HEK293 (cell line): ENCODE measurements around the gene PAX7.
"Not testable (repeated sequence)": the region's sequence is repeated elsewhere in the genome, so short reads cannot be mapped to it uniquely, and the experiment has no call there.

Experiments used
- CTCF ChIA-PET: fragments of 350-600 bp; formaldehyde crosslinking; extraction: SDS; loops from one replicate; lab custom pipeline; 2021; ENCODE audit warnings: antibody characterized with exemption; lab: Yijun Ruan, JAX
- POLR2A ChIA-PET: fragments of 300-600 bp; formaldehyde crosslinking; extraction: SDS; loops from one replicate; lab custom pipeline; 2020; ENCODE audit warnings: antibody characterized with exemption, inconsistent platforms; lab: Yijun Ruan, JAX
- H3K27ac ChIP-seq: fragments of 200-500 bp; sonication (Bioruptor generic); 2 replicates; pipeline ENCODE4 v1.5.1; 2014; ENCODE audit warnings: low read depth, low read length, control low read depth, inconsistent platforms; ENCODE audit errors: extremely low read depth
- H3K36me3 ChIP-seq, 2 experiments: fragments of 200-500 bp in 1 of 2; sonication (Bioruptor generic) in 1 of 2; 1 replicate in 1 of 2; 2 replicates in 1 of 2; pipeline ENCODE4 v1.5.1; 2014 to 2017; ENCODE audit warnings: inconsistent platforms in 2 of 2, low read length in 2 of 2; ENCODE audit not compliant: control insufficient read depth in 2 of 2, insufficient read depth in 1 of 2
- H3K4me1 ChIP-seq: fragments of 200-500 bp; sonication (Bioruptor generic); 2 replicates; pipeline ENCODE4 v1.5.1; 2014; ENCODE audit warnings: mild to moderate bottlenecking, low read length, inconsistent platforms; ENCODE audit not compliant: control insufficient read depth, insufficient read depth
- H3K4me3 ChIP-seq: 2 replicates; pipeline ENCODE4 v1.5.1; 2011; ENCODE audit warnings: low read depth, mild to moderate bottlenecking, control low read depth, low read length, moderate library complexity
- H3K9me3 ChIP-seq: fragments of 200-500 bp; sonication (Bioruptor generic); 2 replicates; pipeline ENCODE4 v1.5.1; 2014; ENCODE audit warnings: low read depth, low read length, inconsistent platforms; ENCODE audit not compliant: control insufficient read depth, insufficient read depth
- RBAK ChIP-seq: fragments of 450-650 bp; formaldehyde crosslinking; IDR thresholded peaks from 2 replicates; pipeline ENCODE4 v1.5.1; 2016; ENCODE audit warnings: missing biosample characterization, missing genetic modification characterization
- ZBTB20 ChIP-seq: fragments of 450-650 bp; formaldehyde crosslinking; IDR thresholded peaks from 2 replicates; pipeline ENCODE4 v1.5.1; 2016; ENCODE audit warnings: missing biosample characterization, missing genetic modification characterization
- ZBTB6 ChIP-seq: fragments of 450-650 bp; formaldehyde crosslinking; IDR thresholded peaks from 2 replicates; pipeline ENCODE4 v1.5.1; 2017; ENCODE audit warnings: missing biosample characterization, missing genetic modification characterization
- ZIC2 ChIP-seq: fragments of 450-650 bp; formaldehyde crosslinking; IDR thresholded peaks from 2 replicates; pipeline ENCODE4 v1.5.1; 2016; ENCODE audit warnings: missing biosample characterization, missing genetic modification characterization
- ZNF23 ChIP-seq: fragments of 450-650 bp; formaldehyde crosslinking; IDR thresholded peaks from 2 replicates; pipeline ENCODE4 v1.5.1; 2016; ENCODE audit warnings: missing biosample characterization, missing genetic modification characterization, borderline replicate concordance
- ZNF48 ChIP-seq: fragments of 450-650 bp; formaldehyde crosslinking; IDR thresholded peaks from 2 replicates; pipeline ENCODE4 v1.5.1; 2016; ENCODE audit warnings: missing biosample characterization, missing genetic modification characterization
- ZNF518A ChIP-seq: fragments of 450-650 bp; formaldehyde crosslinking; conservative IDR thresholded peaks from 2 replicates; pipeline ENCODE4 v1.5.1; 2016; ENCODE audit warnings: low read depth, missing biosample characterization, missing genetic modification characterization
- ZNF626 ChIP-seq: fragments of 450-650 bp; sonication (Bioruptor Pico); formaldehyde crosslinking; IDR thresholded peaks from 2 replicates; pipeline ENCODE4 v1.5.1; 2018; ENCODE audit warnings: missing biosample characterization, missing genetic modification characterization, inconsistent platforms
- ZNF76 ChIP-seq: fragments of 450-650 bp; formaldehyde crosslinking; IDR thresholded peaks from 2 replicates; pipeline ENCODE4; 2016; ENCODE audit warnings: low read depth, missing biosample characterization, missing genetic modification characterization, borderline replicate concordance
- ZNF768 ChIP-seq: fragments of 450-650 bp; formaldehyde crosslinking; IDR thresholded peaks from 2 replicates; pipeline ENCODE4 v1.5.1; 2018; ENCODE audit warnings: missing biosample characterization, mild to moderate bottlenecking, missing genetic modification characterization
- TF ChIP-seq, protein P1 (sequence below): fragments of 450-650 bp; formaldehyde crosslinking; IDR thresholded peaks from 2 replicates; pipeline ENCODE4 v1.5.1; 2016; ENCODE audit warnings: missing biosample characterization, missing genetic modification characterization, low read depth

Gene PAX7

DNA sequence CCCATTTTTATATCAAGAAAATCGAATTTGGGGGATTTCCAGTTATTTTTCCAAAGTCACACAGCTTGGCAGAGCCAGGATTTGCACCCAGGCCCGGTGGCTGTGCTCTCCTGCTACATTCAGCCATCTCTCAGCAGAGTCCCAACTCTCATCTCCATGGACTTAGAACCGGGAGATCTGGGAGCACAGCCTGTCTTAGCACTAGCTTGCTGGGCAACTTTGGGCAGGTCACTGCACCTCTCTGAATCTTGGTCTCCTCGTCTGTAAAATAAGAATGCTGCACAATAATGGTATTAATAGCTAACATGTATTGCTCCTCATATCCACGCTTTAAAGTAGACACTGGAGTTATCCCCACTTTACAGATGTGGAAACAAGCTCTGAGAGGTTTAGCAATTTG is 47.8 kb upstream of the PAX7 start:
- H3K4me1 ChIP-seq, result no peaks in the 10 kb centered on the region
- no peak overlapping the region for H3K27ac ChIP-seq
- H3K4me3 ChIP-seq, result no peak overlapping the region
- TF ChIP-seq ZBTB6 (tag by site-specific recombination) (no peak), ZBTB20 (tag by site-specific recombination) (no peak), ZNF768 (tag by site-specific recombination) (0 out of 2 replicates have a peak, but pooled peaks have one; percentile 35), ZNF518A (tag by site-specific recombination) (no peak), RBAK (tag by site-specific recombination) (no peak), ZNF48 (tag by site-specific recombination) (no peak), ZNF626 (tag by site-specific recombination) (no peak), ZNF76 (tag by site-specific recombination) (no peak)
- TF ChIP-seq, protein P1, sequence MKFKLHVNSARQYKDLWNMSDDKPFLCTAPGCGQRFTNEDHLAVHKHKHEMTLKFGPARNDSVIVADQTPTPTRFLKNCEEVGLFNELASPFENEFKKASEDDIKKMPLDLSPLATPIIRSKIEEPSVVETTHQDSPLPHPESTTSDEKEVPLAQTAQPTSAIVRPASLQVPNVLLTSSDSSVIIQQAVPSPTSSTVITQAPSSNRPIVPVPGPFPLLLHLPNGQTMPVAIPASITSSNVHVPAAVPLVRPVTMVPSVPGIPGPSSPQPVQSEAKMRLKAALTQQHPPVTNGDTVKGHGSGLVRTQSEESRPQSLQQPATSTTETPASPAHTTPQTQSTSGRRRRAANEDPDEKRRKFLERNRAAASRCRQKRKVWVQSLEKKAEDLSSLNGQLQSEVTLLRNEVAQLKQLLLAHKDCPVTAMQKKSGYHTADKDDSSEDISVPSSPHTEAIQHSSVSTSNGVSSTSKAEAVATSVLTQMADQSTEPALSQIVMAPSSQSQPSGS (tag by site-specific recombination), result no peak
- ChIA-PET CTCF (interaction anchor here (0.6 to 4.1 kb wide), 13 partner anchors 8 to 921 kb away, joined by 3 to 30 read pairs (median 4); no protein-coding TSS in a partner anchor), POLR2A (no interaction called here)
- H3K9me3 ChIP-seq, result no peaks in the 10 kb centered on the region
- H3K36me3 ChIP-seq, result no peaks in the 10 kb centered on the region

DNA sequence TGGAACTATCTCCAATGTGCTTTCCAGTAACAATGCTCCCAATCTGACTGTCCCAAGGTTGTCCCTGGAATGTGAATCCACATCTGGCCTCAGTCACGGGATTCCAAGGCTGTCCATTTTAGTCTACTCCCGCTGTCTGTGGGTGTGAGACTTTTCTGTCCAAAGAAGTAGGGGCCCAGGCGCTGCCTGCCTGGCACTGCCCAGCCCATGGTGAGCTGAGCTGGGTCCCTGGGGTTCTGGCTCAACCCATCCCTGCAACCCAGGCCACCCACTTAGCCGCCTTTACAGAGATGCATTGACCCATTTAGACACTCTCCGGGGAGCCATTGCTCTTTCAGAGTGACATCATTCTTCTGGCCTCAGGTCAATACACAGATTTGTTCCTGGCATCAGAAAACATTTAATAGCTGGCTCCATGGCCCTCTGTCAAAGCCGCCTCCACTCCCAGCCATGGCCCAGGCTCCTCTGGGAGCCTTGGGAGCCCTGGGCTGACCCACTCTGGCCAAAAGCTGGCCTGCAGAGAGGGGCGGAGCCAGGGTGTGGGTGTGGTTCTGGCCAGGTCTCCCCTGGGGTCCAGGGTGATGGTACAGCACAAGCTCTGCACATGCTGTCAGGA is 47.2 kb upstream of the PAX7 start:
- H3K4me3 ChIP-seq, result no peak overlapping the region
- CTCF ChIA-PET, result interaction anchor here (0.6 to 4.1 kb wide), 14 partner anchors 8 to 922 kb away, joined by 3 to 30 read pairs (median 4); no protein-coding TSS in a partner anchor
- TF ChIP-seq ZIC2 (tag by site-specific recombination) (peak; percentile 49), ZNF23 (tag by site-specific recombination) (no peak)
- TF ChIP-seq, protein P1 (tag by site-specific recombination), result 0 out of 2 replicates have a peak, but pooled peaks have one; percentile 20
- H3K9me3 ChIP-seq, result no peaks in the 10 kb centered on the region
- H3K4me1 ChIP-seq, result no peaks in the 10 kb centered on the region
- POLR2A ChIA-PET, result no interaction called here
- no peaks in the 10 kb centered on the region for H3K36me3 ChIP-seq
- H3K27ac ChIP-seq, result no peak overlapping the region

DNA sequence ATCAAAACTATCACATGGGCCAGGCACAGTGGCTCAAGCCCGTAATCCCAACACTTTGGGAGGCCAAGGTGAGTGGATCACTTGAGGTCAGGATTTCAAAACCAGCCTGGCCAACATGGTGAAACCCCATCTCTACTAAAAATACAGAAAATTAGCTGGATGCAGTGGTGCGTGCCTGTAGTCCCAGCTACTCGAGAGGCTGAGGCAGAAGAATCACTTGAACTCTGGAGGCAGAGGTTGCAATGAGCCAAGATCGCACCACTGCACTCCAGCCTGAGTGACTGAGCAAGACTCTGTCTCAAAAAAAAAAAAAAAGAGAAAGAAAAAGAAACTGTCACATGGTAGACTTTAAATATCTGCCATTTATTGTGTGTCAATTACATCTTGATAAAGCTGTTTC is 44.6 kb upstream of the PAX7 start:
- H3K9me3 ChIP-seq, H3K4me1 ChIP-seq, H3K27ac ChIP-seq, H3K36me3 ChIP-seq, H3K4me3 ChIP-seq, POLR2A ChIA-PET: not testable (repeated sequence)
- CTCF ChIA-PET, result interaction anchor here (0.6 to 2.6 kb wide), 3 partner anchors 10 to 235 kb away, joined by 3 to 10 read pairs (median 8); no protein-coding TSS in a partner anchor
